ENCODE data around the gene PLAGL2. TPM values are rescaled to one million over a fixed set of nuclear protein-coding genes. Genes with fewer than 3 reads are reported as not detected.

PLAGL2 gene
- total RNA-seq, 2 experiments from 2014 or later: 15.6 to 16.9 TPM

GRCh38 chr20:32153156-32153665 is 54.3 kb downstream of the PLAGL2 start:
- H3K4me1 ChIP-seq (ENCODE audit: insufficient read depth, low read length): no peaks in the 10 kb centered on the region
- H3K36me3 Mint-ChIP-seq (ENCODE audit: low read depth): peaks cover 77% of the 10 kb centered on the region
- no peak overlapping the region for H3K27ac ChIP-seq (ENCODE audit: low read depth in 1 of 2, low read length in 2 of 2)
- no peaks in the 10 kb centered on the region for H3K27me3 Mint-ChIP-seq
- intact Hi-C loops (cut with DNase I, micrococcal nuclease): no loop called here
- POLR2A ChIA-PET: no interaction called here
- H3K4me3 Mint-ChIP-seq: no peak overlapping the region
- H3K27me3 ChIP-seq (ENCODE audit: control insufficient read depth in 1 of 2, insufficient read depth in 2 of 2, low read length in 2 of 2): no peaks in the 10 kb centered on the region
- TF ChIP-seq, protein P1, sequence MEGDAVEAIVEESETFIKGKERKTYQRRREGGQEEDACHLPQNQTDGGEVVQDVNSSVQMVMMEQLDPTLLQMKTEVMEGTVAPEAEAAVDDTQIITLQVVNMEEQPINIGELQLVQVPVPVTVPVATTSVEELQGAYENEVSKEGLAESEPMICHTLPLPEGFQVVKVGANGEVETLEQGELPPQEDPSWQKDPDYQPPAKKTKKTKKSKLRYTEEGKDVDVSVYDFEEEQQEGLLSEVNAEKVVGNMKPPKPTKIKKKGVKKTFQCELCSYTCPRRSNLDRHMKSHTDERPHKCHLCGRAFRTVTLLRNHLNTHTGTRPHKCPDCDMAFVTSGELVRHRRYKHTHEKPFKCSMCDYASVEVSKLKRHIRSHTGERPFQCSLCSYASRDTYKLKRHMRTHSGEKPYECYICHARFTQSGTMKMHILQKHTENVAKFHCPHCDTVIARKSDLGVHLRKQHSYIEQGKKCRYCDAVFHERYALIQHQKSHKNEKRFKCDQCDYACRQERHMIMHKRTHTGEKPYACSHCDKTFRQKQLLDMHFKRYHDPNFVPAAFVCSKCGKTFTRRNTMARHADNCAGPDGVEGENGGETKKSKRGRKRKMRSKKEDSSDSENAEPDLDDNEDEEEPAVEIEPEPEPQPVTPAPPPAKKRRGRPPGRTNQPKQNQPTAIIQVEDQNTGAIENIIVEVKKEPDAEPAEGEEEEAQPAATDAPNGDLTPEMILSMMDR (IDR thresholded peaks at IDR 0.05): no peak
- H3K9me3 ChIP-seq (ENCODE audit: control insufficient read depth in 1 of 2, insufficient read depth in 1 of 2, low read length in 2 of 2): no peaks in the 10 kb centered on the region
- no peaks in the 10 kb centered on the region for H3K4me1 Mint-ChIP-seq (ENCODE audit: low read depth)
- peaks cover 58% of the 10 kb centered on the region for H3K36me3 ChIP-seq (ENCODE audit: insufficient read depth, low read length)
- no peak for ATAC-seq (ENCODE audit: poor library complexity)
- H3K27ac Mint-ChIP-seq: no peak overlapping the region
- no peaks in the 10 kb centered on the region for H3K9me3 Mint-ChIP-seq
- DNase-seq: no peak
- CTCF ChIA-PET: no interaction called here
- H3K4me3 ChIP-seq (ENCODE audit: low read length): no peak overlapping the region

DNA sequence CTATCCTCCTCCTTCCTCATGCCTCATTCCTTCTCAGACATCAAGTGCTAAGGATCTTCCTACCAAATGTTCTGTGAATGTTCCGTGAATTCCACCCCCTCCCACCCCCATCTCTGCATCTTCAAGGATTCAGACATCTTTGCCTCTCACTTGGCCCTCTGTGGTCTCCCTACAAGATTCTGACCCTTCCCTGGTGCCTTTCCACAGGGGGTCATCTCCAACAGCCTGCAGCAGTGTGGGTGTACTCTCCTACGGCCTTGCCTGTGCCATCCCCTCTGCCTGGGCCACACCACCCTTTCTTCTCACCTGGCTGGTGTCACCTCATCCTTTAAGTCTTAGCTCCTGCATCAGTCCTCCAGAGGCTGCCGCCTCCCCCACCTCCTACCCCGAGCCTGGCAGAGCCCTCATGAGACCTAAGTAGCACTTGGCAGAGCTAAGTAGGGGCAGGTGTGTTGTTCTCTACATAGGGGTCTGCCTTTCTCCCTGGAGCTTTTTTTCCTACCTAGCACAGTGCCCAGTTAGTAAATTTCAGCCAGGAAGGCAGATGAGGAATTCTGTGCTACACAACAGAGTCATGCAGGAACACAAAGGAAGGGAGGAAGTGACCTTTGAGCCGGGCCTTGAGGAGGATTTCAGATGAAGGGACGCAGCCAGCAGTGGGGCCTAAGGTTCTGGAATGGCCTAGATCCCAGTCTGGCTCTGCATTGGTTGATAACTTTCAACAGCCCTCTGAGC is 55.0 kb downstream of the PLAGL2 start:
- no peaks in the 10 kb centered on the region for H3K27me3 ChIP-seq (ENCODE audit: control insufficient read depth in 1 of 2, insufficient read depth in 2 of 2, low read length in 2 of 2)
- ATAC-seq (ENCODE audit: poor library complexity) (no peak), DNase-seq (no peak)
- no peak overlapping the region for H3K27ac ChIP-seq (ENCODE audit: low read depth in 1 of 2, low read length in 2 of 2)
- no peaks in the 10 kb centered on the region for H3K27me3 Mint-ChIP-seq
- H3K4me1 Mint-ChIP-seq (ENCODE audit: low read depth): no peaks in the 10 kb centered on the region
- no peak overlapping the region for H3K4me3 Mint-ChIP-seq
- no peaks in the 10 kb centered on the region for H3K9me3 Mint-ChIP-seq
- H3K36me3 Mint-ChIP-seq (ENCODE audit: low read depth): peaks cover 76% of the 10 kb centered on the region
- no peak overlapping the region for H3K4me3 ChIP-seq (ENCODE audit: low read length)
- H3K27ac Mint-ChIP-seq: no peak overlapping the region
- intact Hi-C loops (cut with DNase I, micrococcal nuclease): no loop called here
- ChIA-PET CTCF (no interaction called here), POLR2A (no interaction called here)
- no peaks in the 10 kb centered on the region for H3K4me1 ChIP-seq (ENCODE audit: insufficient read depth, low read length)
- TF ChIP-seq, protein P1 (IDR thresholded peaks at IDR 0.05): no peak
- no peaks in the 10 kb centered on the region for H3K9me3 ChIP-seq (ENCODE audit: control insufficient read depth in 1 of 2, insufficient read depth in 1 of 2, low read length in 2 of 2)
- peaks cover 55% of the 10 kb centered on the region for H3K36me3 ChIP-seq (ENCODE audit: insufficient read depth, low read length)

DNA sequence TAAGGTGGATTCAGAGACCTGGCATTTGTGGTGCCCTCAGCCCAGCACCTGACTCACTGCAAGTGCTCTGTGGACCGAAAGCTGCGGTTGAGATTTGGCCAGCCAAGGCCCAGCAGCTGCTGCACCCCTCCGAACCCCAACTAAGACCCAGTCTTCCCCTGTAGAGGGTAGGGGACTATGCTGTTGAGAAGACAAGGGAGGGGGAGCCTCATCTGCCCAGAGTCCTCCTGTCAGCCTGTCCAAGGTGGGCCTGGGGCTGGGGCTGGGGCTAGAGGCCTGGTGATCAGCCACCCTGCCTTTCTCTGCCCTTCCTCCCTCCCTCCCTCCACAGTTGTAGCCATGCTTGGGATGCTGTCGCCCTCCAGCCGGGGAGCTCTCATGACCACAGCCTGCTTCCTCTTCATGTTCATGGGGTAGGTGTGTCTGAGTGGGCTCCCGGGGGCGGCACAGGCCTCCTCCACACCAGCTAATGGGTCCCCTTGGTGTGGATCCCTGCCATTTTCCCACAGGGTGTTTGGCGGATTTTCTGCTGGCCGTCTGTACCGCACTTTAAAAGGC is 57.2 kb downstream of the PLAGL2 start:
- ATAC-seq (ENCODE audit: poor library complexity) (no peak), DNase-seq (no peak)
- intact Hi-C loops (cut with DNase I, micrococcal nuclease): no loop called here
- H3K27me3 Mint-ChIP-seq: no peaks in the 10 kb centered on the region
- Histone ChIP-seq H3K4me3 (ENCODE audit: low read length) (no peak overlapping the region), H3K36me3 (ENCODE audit: insufficient read depth, low read length) (peaks cover 65% of the 10 kb centered on the region), H3K27me3 (ENCODE audit: control insufficient read depth in 1 of 2, insufficient read depth in 2 of 2, low read length in 2 of 2) (no peaks in the 10 kb centered on the region), H3K9me3 (ENCODE audit: control insufficient read depth in 1 of 2, insufficient read depth in 1 of 2, low read length in 2 of 2) (no peaks in the 10 kb centered on the region), H3K4me1 (ENCODE audit: insufficient read depth, low read length) (no peaks in the 10 kb centered on the region), H3K27ac (ENCODE audit: low read depth in 1 of 2, low read length in 2 of 2) (no peak overlapping the region)
- CTCF ChIA-PET: no interaction called here
- no peak overlapping the region for H3K27ac Mint-ChIP-seq
- H3K9me3 Mint-ChIP-seq: no peaks in the 10 kb centered on the region
- no peaks in the 10 kb centered on the region for H3K4me1 Mint-ChIP-seq (ENCODE audit: low read depth)
- H3K4me3 Mint-ChIP-seq: no peak overlapping the region
- H3K36me3 Mint-ChIP-seq (ENCODE audit: low read depth): peaks cover 80% of the 10 kb centered on the region
- TF ChIP-seq, protein P1 (IDR thresholded peaks at IDR 0.05): no peak
- POLR2A ChIA-PET: no interaction called here

Measured in CD4-positive, alpha-beta T cell (primary cell).